Subcutaneous abdominal adipose tissue (tissue), 5 donors: Measurements from ENCODE around the gene CPNE2.

Source experiments
- H3K27ac ChIP-seq: one replicate; pipeline ENCODE4 v1.7.0; 2013; ENCODE audit warnings: low read depth, mild to moderate bottlenecking, inconsistent platforms, low read length, moderate library complexity
- H3K27me3 ChIP-seq, 5 donors: one replicate each; pipeline ENCODE4 v1.7.0; 2013; ENCODE audit warnings: low read length in 5 of 5, inconsistent platforms in 1 of 5; ENCODE audit not compliant: control insufficient read depth in 5 of 5, insufficient read depth in 4 of 5
- H3K36me3 ChIP-seq, 5 donors: one replicate each; pipeline ENCODE4 v1.7.0; 2013; ENCODE audit warnings: low read length in 5 of 5; ENCODE audit not compliant: control insufficient read depth in 5 of 5, insufficient read depth in 5 of 5
- H3K4me1 ChIP-seq, 5 donors: one replicate each; pipeline ENCODE4 v1.7.0; 2013; ENCODE audit warnings: low read length in 5 of 5, mild to moderate bottlenecking in 3 of 5, moderate library complexity in 1 of 5; ENCODE audit not compliant: control insufficient read depth in 5 of 5, insufficient read depth in 5 of 5
- H3K4me3 ChIP-seq, 5 donors: one replicate each; pipeline ENCODE4 v1.7.0; 2013; ENCODE audit warnings: low read length in 5 of 5, low read depth in 1 of 5
- H3K9ac ChIP-seq, 5 donors: one replicate each; pipeline ENCODE4 v1.7.0; 2013; ENCODE audit warnings: low read length in 5 of 5, mild to moderate bottlenecking in 4 of 5, moderate library complexity in 3 of 5
- H3K9me3 ChIP-seq, 5 donors: one replicate each; pipeline ENCODE4 v1.7.0; 2013; ENCODE audit warnings: low read length in 5 of 5; ENCODE audit not compliant: control insufficient read depth in 5 of 5
- donor health status: healthy.
- donor health status: healthy.
- donor health status: healthy.
- donor health status: healthy.
- donor health status: healthy.

CPNE2 gene

DNA sequence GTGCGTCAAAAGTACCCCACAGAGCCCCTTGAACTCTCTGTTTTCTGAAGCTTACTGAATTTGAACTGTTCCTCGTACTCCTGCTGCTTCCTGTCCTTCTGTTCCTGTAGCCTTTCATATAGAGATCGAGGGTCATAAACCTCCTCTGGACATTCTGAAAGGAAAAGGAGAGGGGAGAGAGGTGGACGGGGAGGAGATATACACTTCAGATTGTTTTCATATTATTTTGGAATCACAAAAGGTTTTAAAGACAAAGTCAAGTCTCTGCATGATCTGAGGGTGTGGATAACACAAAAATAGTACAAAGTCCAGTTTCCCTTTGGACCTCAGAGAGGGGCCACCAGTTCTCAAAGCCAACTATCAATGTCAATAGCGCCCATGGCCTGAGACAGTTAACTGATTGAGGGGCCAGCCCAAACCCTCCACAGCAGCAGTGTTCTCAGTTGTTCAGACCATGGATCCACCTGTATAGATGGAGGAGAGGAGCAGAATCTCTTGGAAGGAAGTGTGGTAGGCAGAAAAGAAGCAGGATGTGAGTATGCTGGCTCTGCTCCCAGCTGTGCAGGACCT is 80.4 kb downstream of the CPNE2 start:
- no peak overlapping the region for H3K27ac ChIP-seq
- H3K4me3 ChIP-seq = no peak overlapping the region
- peaks cover 29 to 43% (median 38%) of the 10 kb centered on the region in 5 donors for H3K36me3 ChIP-seq
- H3K9ac ChIP-seq = no peak overlapping the region
- H3K9me3 ChIP-seq = no peaks in the 10 kb centered on the region
- H3K27me3 ChIP-seq = no peaks in the 10 kb centered on the region
- peaks cover 0 to 9% (median 1%) of the 10 kb centered on the region in 5 donors for H3K4me1 ChIP-seq

DNA sequence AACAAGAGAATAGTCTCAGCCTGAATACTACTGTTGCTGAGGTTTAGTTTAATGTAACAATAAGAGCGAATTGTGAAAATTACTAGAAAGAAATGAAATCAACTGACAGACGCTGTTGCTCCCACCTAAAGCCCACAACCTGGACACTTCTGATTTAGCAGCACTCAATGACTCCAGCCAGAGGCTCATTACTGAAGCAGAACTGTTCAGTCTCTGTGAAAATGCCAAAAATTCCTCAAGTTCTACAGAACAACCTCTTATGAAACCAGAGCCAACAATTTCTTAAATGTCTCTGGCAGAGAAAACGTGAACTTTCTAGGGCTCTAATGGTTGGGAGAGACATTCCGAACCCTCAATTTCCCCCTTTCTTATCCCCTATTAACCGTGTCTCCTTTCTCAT is 83.5 kb downstream of the CPNE2 start:
- peak overlapping the region in 1 of 5 donors; percentile 22 for H3K9ac ChIP-seq
- H3K36me3 ChIP-seq = peaks cover 19 to 31% (median 24%) of the 10 kb centered on the region in 5 donors

DNA sequence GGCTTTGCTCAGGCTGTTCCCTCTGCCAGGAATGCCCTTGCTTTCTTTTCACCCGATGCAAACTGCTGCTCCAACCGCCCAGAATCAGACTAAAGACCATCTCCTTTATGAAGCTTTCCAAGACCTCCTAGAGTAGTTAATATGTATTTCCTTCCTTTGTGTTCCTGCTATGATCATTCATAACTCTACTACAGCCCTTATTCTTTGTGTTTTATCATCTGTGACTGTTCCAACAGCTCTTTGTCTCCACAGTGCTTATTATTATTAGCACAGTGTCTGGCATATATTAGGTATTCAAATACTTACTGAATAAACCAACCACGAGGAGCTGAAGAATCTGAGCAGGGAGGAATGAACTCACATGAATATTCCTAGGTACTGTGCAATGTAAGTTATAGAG is 85.8 kb downstream of the CPNE2 start:
- H3K9ac ChIP-seq = no peak overlapping the region
- H3K9me3 ChIP-seq = no peaks in the 10 kb centered on the region
- H3K36me3 ChIP-seq = peaks cover 0 to 9% (median 3%) of the 10 kb centered on the region in 5 donors
- H3K27me3 ChIP-seq = no peaks in the 10 kb centered on the region
- H3K4me3 ChIP-seq = no peak overlapping the region
- no peak overlapping the region for H3K27ac ChIP-seq
- H3K4me1 ChIP-seq = peaks cover 0 to 9% (median 0%) of the 10 kb centered on the region in 5 donors

More for the DNA sequence above, 83.5 kb downstream of the CPNE2 start:
- no peak overlapping the region for H3K27ac ChIP-seq
- H3K4me1 ChIP-seq = peaks cover 0 to 9% (median 0%) of the 10 kb centered on the region in 5 donors
- H3K27me3 ChIP-seq = no peaks in the 10 kb centered on the region
- H3K4me3 ChIP-seq = no peak overlapping the region
- no peaks in the 10 kb centered on the region for H3K9me3 ChIP-seq

DNA sequence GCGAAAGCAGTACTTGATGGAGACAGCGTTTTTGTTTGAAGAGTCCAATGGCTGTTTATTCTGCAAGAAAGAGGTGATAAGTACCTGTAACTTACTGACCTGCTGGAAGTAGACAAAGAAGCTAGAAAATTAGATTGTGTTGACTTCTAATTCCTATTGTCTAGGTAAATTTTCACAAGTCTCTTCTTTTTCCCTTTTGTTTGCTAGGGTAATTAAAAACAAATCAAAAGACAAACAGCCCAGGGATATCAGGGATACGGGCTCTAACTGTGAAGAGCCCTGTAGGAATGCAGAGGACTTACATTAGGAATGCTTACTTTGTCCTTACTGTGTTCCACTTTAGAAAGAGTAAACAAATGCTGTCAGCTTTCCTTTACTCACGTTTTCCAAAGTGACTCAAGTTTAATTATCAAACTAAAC is 86.4 kb downstream of the CPNE2 start:
- no peaks in the 10 kb centered on the region for H3K9me3 ChIP-seq
- H3K4me3 ChIP-seq = no peak overlapping the region
- H3K4me1 ChIP-seq = peaks cover 0 to 9% (median 0%) of the 10 kb centered on the region in 5 donors
- no peak overlapping the region for H3K27ac ChIP-seq
- H3K36me3 ChIP-seq = peaks cover 0 to 4% (median 0%) of the 10 kb centered on the region in 5 donors
- H3K27me3 ChIP-seq = no peaks in the 10 kb centered on the region
- H3K9ac ChIP-seq = no peak overlapping the region

DNA sequence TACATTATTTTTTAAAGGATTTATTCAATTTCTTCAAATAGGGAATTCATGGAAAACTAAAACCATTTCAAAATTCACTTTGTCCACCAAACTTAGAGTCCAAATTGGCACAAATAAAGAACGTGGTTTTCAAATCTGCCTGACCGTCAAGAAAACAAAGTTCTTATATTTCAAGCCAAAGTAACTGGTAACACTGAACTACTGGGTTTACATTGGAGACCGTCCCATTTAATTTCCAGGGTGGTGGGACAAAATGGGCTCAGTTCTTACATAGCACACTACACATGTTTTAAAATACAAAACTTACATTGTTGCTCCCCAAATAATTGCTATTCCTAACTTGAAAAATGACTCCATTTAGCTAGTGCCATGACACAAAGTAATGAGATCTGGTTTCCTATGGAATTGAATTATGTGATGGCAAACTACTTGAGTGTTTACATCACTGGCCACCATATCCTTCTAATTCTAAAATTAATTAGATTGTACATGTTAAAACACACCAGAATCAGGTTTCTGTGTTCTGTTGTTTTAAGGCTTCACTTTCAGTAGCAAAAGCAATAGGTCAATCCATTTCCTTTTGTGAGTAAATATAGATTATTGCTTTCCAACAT is 86.9 kb downstream of the CPNE2 start:
- H3K4me3 ChIP-seq = no peak overlapping the region
- peaks cover 0 to 10% (median under 1%) of the 10 kb centered on the region in 5 donors for H3K4me1 ChIP-seq
- H3K27me3 ChIP-seq = no peaks in the 10 kb centered on the region
- no peak overlapping the region for H3K27ac ChIP-seq
- H3K9me3 ChIP-seq = no peaks in the 10 kb centered on the region
- H3K36me3 ChIP-seq = peaks cover 0 to 4% (median 0%) of the 10 kb centered on the region in 5 donors
- no peak overlapping the region for H3K9ac ChIP-seq

DNA sequence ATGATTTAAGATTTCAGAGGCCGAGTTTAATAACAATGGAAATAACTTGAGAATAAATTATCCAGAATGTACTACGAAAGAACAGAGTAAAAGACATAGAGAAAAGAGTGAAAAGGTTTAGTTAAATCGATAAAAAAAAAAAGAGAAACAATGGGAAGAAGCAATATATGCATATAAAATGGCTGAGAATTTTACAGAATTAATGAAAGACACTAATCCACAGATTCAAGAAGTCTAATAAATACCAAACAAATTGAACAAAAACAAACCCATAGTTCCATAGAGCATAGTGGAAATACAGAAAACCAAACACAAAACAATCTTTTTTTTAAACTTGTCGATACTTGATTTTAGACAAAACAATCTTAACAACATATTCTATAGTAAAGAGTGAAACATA is 91.7 kb downstream of the CPNE2 start:
- Histone ChIP-seq H3K4me3 (peak overlapping the region in 1 of 5 donors; percentile 87), H3K9me3 (no peaks in the 10 kb centered on the region)

DNA sequence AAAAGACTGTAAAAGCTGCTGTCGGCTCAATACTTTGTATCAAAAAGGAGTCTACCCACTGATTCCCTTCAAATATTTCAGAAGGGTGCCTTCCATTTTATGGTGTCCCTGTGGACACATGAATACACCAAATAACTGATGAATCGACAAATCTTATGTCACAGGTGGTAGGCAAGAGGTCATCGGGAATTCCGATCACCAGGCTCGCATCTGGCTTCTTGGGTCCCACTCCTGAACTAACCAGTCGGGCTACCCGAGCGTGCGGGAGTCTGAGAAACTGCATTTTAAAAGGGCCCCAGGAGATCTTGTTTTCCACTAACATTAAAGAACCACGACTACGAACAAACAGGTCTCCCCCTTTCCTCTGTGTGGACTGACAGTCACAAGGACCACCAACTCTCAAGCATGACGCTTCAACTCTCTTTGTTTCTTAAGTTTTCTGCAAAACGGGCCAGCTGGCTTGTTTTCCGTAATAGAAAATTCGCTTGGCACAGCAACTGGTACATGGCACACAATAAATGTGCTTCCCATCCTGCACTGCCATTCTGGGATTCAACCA is 92.6 kb downstream of the CPNE2 start:
- no peaks in the 10 kb centered on the region for H3K9me3 ChIP-seq
- H3K4me3 ChIP-seq = peak overlapping the region; percentile 85 to 95 (median 89)
- H3K4me1 ChIP-seq = peaks cover 5 to 31% (median 28%) of the 10 kb centered on the region in 5 donors
- H3K27me3 ChIP-seq = no peaks in the 10 kb centered on the region
- H3K9ac ChIP-seq = peak overlapping the region; percentile 12 to 95 (median 90)
- peaks cover 0 to 2% (median 0%) of the 10 kb centered on the region in 5 donors for H3K36me3 ChIP-seq
- H3K27ac ChIP-seq = peak overlapping the region; percentile 97

More for the DNA sequence above, 91.7 kb downstream of the CPNE2 start:
- peaks cover 5 to 31% (median 28%) of the 10 kb centered on the region in 5 donors for H3K4me1 ChIP-seq
- no peaks in the 10 kb centered on the region for H3K27me3 ChIP-seq
- H3K36me3 ChIP-seq = no peaks in the 10 kb centered on the region
- no peak overlapping the region for H3K27ac ChIP-seq
- no peak overlapping the region for H3K9ac ChIP-seq

DNA sequence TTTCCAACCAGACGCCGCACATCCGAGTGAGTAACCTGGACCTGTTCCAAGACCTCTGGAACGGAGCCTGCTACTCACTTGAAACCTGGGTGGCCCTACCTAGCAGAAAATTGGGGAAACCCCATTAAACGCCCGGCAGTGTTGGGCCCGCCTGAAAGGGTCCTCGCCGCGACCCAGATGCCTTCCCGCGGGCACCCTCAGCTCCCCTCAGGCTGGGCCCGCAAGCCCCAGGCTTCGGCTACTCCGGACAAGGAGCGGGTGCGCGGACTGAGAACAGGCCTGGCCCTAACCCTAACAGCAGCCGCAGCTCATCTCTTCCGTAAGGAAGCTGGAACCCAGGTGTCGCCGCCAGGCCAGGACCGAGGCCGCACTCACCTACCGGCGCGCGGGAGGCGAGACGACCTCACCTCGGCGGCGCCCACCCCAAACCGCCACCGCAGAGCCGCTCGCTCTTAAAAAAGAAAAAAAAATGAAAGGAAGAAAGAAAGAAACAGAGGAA is 93.1 kb downstream of the CPNE2 start:
- Histone ChIP-seq H3K4me1 (peaks cover 5 to 31% (median 28%) of the 10 kb centered on the region in 5 donors), H3K27me3 (no peaks in the 10 kb centered on the region), H3K36me3 (peaks cover 0 to 2% (median 0%) of the 10 kb centered on the region in 5 donors), H3K4me3 (peak overlapping the region; percentile 85 to 95 (median 89)), H3K9ac (peak overlapping the region; percentile 63 to 95 (median 90)), H3K27ac (peak overlapping the region; percentile 97), H3K9me3 (no peaks in the 10 kb centered on the region)

DNA sequence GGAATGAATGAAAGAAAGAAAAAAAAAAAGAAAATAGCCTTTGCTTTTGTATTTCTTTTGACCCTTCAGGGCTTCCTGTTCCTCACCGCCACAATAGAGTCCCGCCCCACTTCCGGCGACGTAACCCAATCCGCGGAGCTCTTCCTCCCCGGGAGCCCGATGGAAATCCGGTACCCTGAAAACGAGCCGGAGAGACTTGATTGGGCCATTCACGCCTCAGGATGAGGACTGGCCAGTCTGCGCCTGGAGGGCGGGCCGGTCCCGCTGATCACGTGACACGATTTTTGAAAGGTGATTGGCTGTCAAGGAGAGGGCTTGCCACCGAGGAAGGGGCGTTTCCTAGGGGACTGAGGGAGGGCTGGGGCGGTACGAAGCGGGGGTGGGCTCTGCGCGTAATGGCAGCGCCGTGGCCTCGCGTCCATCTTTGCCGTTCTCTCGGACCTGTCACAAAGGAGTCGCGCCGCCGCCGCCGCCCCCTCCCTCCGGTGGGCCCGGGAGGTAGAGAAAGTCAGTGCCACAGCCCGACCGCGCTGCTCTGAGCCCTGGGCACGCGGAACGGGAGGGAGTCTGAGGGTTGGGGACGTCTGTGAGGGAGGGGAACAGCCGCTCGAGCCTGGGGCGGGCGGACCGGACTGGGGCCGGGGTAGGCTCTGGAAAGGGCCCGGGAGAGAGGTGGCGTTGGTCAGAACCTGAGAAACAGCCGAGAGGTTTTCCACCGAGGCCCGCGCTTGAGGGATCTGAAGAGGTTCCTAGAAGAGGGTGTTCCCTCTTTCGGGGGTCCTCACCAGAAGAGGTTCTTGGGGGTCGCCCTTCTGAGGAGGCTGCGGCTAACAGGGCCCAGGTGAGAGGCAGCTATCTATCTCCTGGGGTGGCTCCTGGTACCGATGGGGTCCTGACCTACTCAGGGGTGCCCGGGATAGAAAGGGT is 93.8 kb downstream of the CPNE2 start, which contains the start of the genes PSME3IP1 and RSPRY1:
Gene PSME3IP1, minus strand, starts transcription at position 95 of the 927 bp plus-strand sequence. CDS start 12,185 bp downstream, outside the sequence.
Gene RSPRY1, plus strand, starts transcription at position 385 of the 927 bp plus-strand sequence. CDS start 18,330 bp downstream, outside the sequence.
- H3K4me3 ChIP-seq = peak within 1 kb of the TSS; percentile 85 to 99 (median 90)
- no peaks in the 10 kb centered on the region for H3K27me3 ChIP-seq
- peaks cover 5 to 34% (median 29%) of the 10 kb centered on the region in 5 donors for H3K4me1 ChIP-seq
- no peaks in the 10 kb centered on the region for H3K9me3 ChIP-seq
- peak within 1 kb of the TSS; percentile 81 to 96 (median 94) for H3K9ac ChIP-seq
- peaks cover 0 to 2% (median 0%) of the 10 kb centered on the region in 5 donors for H3K36me3 ChIP-seq
- peak within 1 kb of the TSS; percentile 97 for H3K27ac ChIP-seq
